B cell (primary cell): ENCODE measurements around the gene ACKR2. TPM values are rescaled to one million over a fixed set of nuclear protein-coding genes. Genes with fewer than 3 reads are reported as not detected.

Experiments used
- ATAC-seq: fragments of 200-7000 bp; cut with Tn5 transposase; one replicate; pipeline ENCODE4 v1.10.0; 2021; ENCODE audit warnings: low read depth, mild to moderate bottlenecking, moderate number of reproducible peaks, moderate library complexity
- CTCF ChIA-PET: fragments of 350-600 bp; sonication (Branson Sonifier 250); formaldehyde crosslinking; loops from one replicate; lab custom pipeline; 2021; ENCODE audit warnings: antibody characterized with exemption, inconsistent platforms; lab: Charles Lee
- POLR2A ChIA-PET: fragments of 350-600 bp; sonication (Branson Sonifier 250); formaldehyde crosslinking; loops from one replicate; lab custom pipeline; 2021; ENCODE audit warnings: antibody characterized with exemption; lab: Charles Lee
- DNase-seq: peaks from one replicate; pipeline ENCODE4 v3.0.0; 2013
- H2AFZ ChIP-seq: 2 replicates; pipeline ENCODE4 v1.6.1; 2012; ENCODE audit warnings: mild to moderate bottlenecking, low read depth, low read length; ENCODE audit not compliant: insufficient read depth, poor library complexity, severe bottlenecking
- H3K27ac ChIP-seq, 2 donors: 1 replicate in 1 of 2; 2 replicates in 1 of 2; pipeline ENCODE4 v1.5.1; 2012 to 2013; ENCODE audit warnings: low read length in 2 of 2, mild to moderate bottlenecking in 2 of 2, moderate library complexity in 1 of 2
- H3K27me3 ChIP-seq, 4 experiments: fragments of 200-600 bp in 1 of 4; sonication (generic) in 1 of 4; replicated peaks in 1 of 4; 1 replicate in 2 of 4; 2 replicates in 2 of 4; pipeline versions ENCODE4 v1.6.1 to v1.7.0; 2013 to 2016; ENCODE audit warnings: low read length in 3 of 4, mild to moderate bottlenecking in 2 of 4, mixed read lengths in 1 of 4, moderate library complexity in 1 of 4; ENCODE audit not compliant: insufficient read depth in 4 of 4, control insufficient read depth in 3 of 4; ENCODE audit errors: control extremely low read depth in 1 of 4
- H3K36me3 ChIP-seq, 2 experiments: replicated peaks in 1 of 2; 1 replicate in 1 of 2; 2 replicates in 1 of 2; pipeline versions ENCODE4 v1.6.1 to v1.7.1; 2013; ENCODE audit warnings: low read length in 1 of 2; ENCODE audit not compliant: insufficient read depth in 2 of 2, control insufficient read depth in 1 of 2; ENCODE audit errors: control extremely low read depth in 1 of 2, extremely low read depth in 1 of 2
- H3K4me1 ChIP-seq, 2 donors: fragments of 200-600 bp in 1 of 2; sonication (generic) in 1 of 2; 1 replicate in 1 of 2; 2 replicates in 1 of 2; pipeline versions ENCODE4 v1.5.1 to v1.6.1; 2013 to 2017; ENCODE audit warnings: low read length in 2 of 2; ENCODE audit not compliant: control insufficient read depth in 2 of 2, insufficient read depth in 2 of 2
- H3K4me2 ChIP-seq: replicated peaks from 2 replicates; pipeline ENCODE3; 2012; ENCODE audit warnings: mild to moderate bottlenecking, low read depth, low read length; ENCODE audit not compliant: poor library complexity, severe bottlenecking
- H3K4me3 ChIP-seq, 5 experiments: fragments of 200-600 bp in 1 of 5; sonication (generic) in 1 of 5; 1 replicate in 3 of 5; 2 replicates in 2 of 5; pipeline versions ENCODE4 v1.5.1 to v1.7.0; 2011 to 2016; ENCODE audit warnings: low read length in 4 of 5, mild to moderate bottlenecking in 4 of 5, low read depth in 2 of 5, control low read depth in 1 of 5, moderate library complexity in 1 of 5; ENCODE audit not compliant: insufficient read depth in 1 of 5; ENCODE audit errors: control extremely low read depth in 1 of 5, extremely low read depth in 1 of 5
- H3K79me2 ChIP-seq: fragments of 200-600 bp; sonication (generic); one replicate; pipeline ENCODE4 v1.6.0; 2016; ENCODE audit warnings: low read length; ENCODE audit not compliant: control insufficient read depth, insufficient read depth
- H3K9ac ChIP-seq: fragments of 200-600 bp; sonication (generic); 2 replicates; pipeline ENCODE4 v1.6.1; 2017; ENCODE audit warnings: mild to moderate bottlenecking, low read length, moderate library complexity
- H3K9me3 ChIP-seq, 3 donors: one replicate each; pipeline versions ENCODE4 v1.6.1 to v1.7.1; 2013; ENCODE audit warnings: low read length in 2 of 3; ENCODE audit not compliant: control insufficient read depth in 2 of 3, insufficient read depth in 1 of 3; ENCODE audit errors: control extremely low read depth in 1 of 3
- H4K20me1 ChIP-seq: 2 replicates; pipeline ENCODE4 v1.6.0; 2012; ENCODE audit warnings: mild to moderate bottlenecking, low read length; ENCODE audit not compliant: insufficient read depth, control insufficient read depth, poor library complexity, severe bottlenecking
- H3K27ac Mint-ChIP-seq: one replicate; pipeline ENCODE4 v1.8.0; 2021; ENCODE audit warnings: mixed read lengths
- H3K27me3 Mint-ChIP-seq: one replicate; pipeline ENCODE4 v1.8.0; 2021; ENCODE audit warnings: mixed read lengths
- H3K4me1 Mint-ChIP-seq: one replicate; pipeline ENCODE4 v1.8.0; 2021; ENCODE audit warnings: mixed read lengths
- H3K4me3 Mint-ChIP-seq: one replicate; pipeline ENCODE4 v1.8.0; 2021; ENCODE audit warnings: mixed read lengths
- H3K9me3 Mint-ChIP-seq: one replicate; pipeline ENCODE4 v1.8.0; 2022; ENCODE audit warnings: mixed read lengths; ENCODE audit not compliant: insufficient read depth
- CTCF ChIP-seq: fragments of 200-600 bp; IDR thresholded peaks from one replicate; pipeline ENCODE4 v1.8.0; 2022; ENCODE audit warnings: antibody characterized with exemption, mild to moderate bottlenecking
- EZH2 ChIP-seq: IDR thresholded peaks from 2 replicates; pipeline ENCODE4 v1.6.1; 2012; ENCODE audit warnings: borderline replicate concordance, low read depth, mild to moderate bottlenecking, moderate library complexity, low read length; ENCODE audit not compliant: insufficient read depth, poor library complexity, severe bottlenecking
- WGBS: methylation state at CpG from one replicate; pipeline ENCODE4 v1.1.5; 2013; ENCODE audit warnings: missing lambda C conversion rate; ENCODE audit not compliant: insufficient coverage; 5-methylcytosine and 5-hydroxymethylcytosine counted together
- intact Hi-C: fragments of 100-400 bp; cut with micrococcal nuclease; formaldehyde crosslinking; loops from one replicate; pipeline ENCODE4 v1.10.0; 2022
- polyA plus RNA-seq: library from polyadenylated mRNA; depleted of rRNA; stranded (reverse); fragments of >200 nt; gene quantifications from 2 replicates; pipeline ENCODE4 v1.2.3, GENCODE V29; 2012
- total RNA-seq, 2 donors: library from RNA; stranded (reverse); fragments of 120-200 nt in 1 of 2; gene quantifications; 1 replicate in 1 of 2; 2 replicates in 1 of 2; pipeline versions ENCODE4 v1.2.3 to v1.2.4, GENCODE V29; 2013 to 2022

Gene ACKR2
- total and polyA plus RNA-seq, 2 donors (not counting 1 experiment from before 2014, with no cell fraction given), result 0.31 to 1.7 TPM

- H3K27me3 ChIP-seq, result peaks cover 0 to 2% (median 0%) of the 10 kb centered on the region in 4 experiments
- no peak overlapping the region for H3K9ac ChIP-seq
- Mint-ChIP-seq H3K9me3 (no peaks in the 10 kb centered on the region), H3K4me1 (peaks cover 38% of the 10 kb centered on the region), H3K27ac (no peak overlapping the region), H3K4me3 (no peak overlapping the region), H3K27me3 (peaks cover 12% of the 10 kb centered on the region)
- peaks cover 9% of the 10 kb centered on the region for H4K20me1 ChIP-seq
- WGBS, result 83% methylated on average over 1 of the region's 4 CpGs
- ChIA-PET CTCF (no interaction called here), POLR2A (no interaction called here)
- H2AFZ ChIP-seq, result no peak overlapping the region
- intact Hi-C loops, result loop anchor here (5.0 kb wide), 1 partner anchor 46 kb away; no protein-coding TSS in a partner anchor
- H3K36me3 ChIP-seq, result no peaks in the 10 kb centered on the region
- peaks cover 34% of the 10 kb centered on the region for H3K79me2 ChIP-seq
- H3K4me2 ChIP-seq, result no peak overlapping the region
- ATAC-seq (no peak), DNase-seq (no peak)
- no peaks in the 10 kb centered on the region for H3K9me3 ChIP-seq
- H3K4me3 ChIP-seq, result no peak overlapping the region
- H3K4me1 ChIP-seq, result peaks cover 17 to 27% of the 10 kb centered on the region in 2 donors
- H3K27ac ChIP-seq, result no peak overlapping the region
- TF ChIP-seq EZH2 (no peak), CTCF (no peak)
These were observed 7.5 kb upstream of the ACKR2 start for GRCh38 chr3:42801784-42802183.

- H3K36me3 ChIP-seq, result no peaks in the 10 kb centered on the region
- peaks cover 17 to 27% of the 10 kb centered on the region in 2 donors for H3K4me1 ChIP-seq
- DNase-seq (no peak), ATAC-seq (no peak)
- POLR2A ChIA-PET, result no interaction called here
- H3K79me2 ChIP-seq, result peaks cover 34% of the 10 kb centered on the region
- H3K9ac ChIP-seq, result peak overlapping the region; percentile 88
- Mint-ChIP-seq H3K9me3 (no peaks in the 10 kb centered on the region), H3K27me3 (peaks cover 15% of the 10 kb centered on the region), H3K27ac (no peak overlapping the region), H3K4me3 (peak overlapping the region; percentile 98), H3K4me1 (peaks cover 38% of the 10 kb centered on the region)
- peak overlapping the region in 2 of 5 experiments; percentile 89 for H3K4me3 ChIP-seq
- peak overlapping the region; percentile 95 for H3K4me2 ChIP-seq
- TF ChIP-seq EZH2 (no peak), CTCF (no peak)
- 93% methylated on average over 9 of the region's 11 CpGs for WGBS
- H3K27ac ChIP-seq, result no peak overlapping the region
- peaks cover 9% of the 10 kb centered on the region for H4K20me1 ChIP-seq
- peak overlapping the region; percentile 99 for H2AFZ ChIP-seq
- H3K9me3 ChIP-seq, result no peaks in the 10 kb centered on the region
- CTCF ChIA-PET, result interaction anchor here (1.5 to 1.9 kb wide), 3 partner anchors 20 to 28 kb away, joined by 4 to 5 read pairs (median 5); no protein-coding TSS in a partner anchor
- H3K27me3 ChIP-seq, result peaks cover 0 to 2% (median 0%) of the 10 kb centered on the region in 4 experiments
- intact Hi-C loops, result loop anchor here (5.0 kb wide), 1 partner anchor 44 kb away; no protein-coding TSS in a partner anchor
These were observed 6.3 kb upstream of the ACKR2 start for GRCh38 chr3:42802876-42803413.
